ENCODE results near the gene HNRNPF.
"Not testable (repeated sequence)": the region's sequence is repeated elsewhere in the genome, so short reads cannot be mapped to it uniquely, and the experiment has no call there.

Gene HNRNPF, protein sequence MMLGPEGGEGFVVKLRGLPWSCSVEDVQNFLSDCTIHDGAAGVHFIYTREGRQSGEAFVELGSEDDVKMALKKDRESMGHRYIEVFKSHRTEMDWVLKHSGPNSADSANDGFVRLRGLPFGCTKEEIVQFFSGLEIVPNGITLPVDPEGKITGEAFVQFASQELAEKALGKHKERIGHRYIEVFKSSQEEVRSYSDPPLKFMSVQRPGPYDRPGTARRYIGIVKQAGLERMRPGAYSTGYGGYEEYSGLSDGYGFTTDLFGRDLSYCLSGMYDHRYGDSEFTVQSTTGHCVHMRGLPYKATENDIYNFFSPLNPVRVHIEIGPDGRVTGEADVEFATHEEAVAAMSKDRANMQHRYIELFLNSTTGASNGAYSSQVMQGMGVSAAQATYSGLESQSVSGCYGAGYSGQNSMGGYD
- total RNA-seq: 382 to 750 reads per million in 2 experiments

- peak; percentile 91 for DNase-seq (ENCODE audit: low read depth)
These were observed at the start of gene HNRNPF for GRCh38 chr10:43408710-43409384. TSS of gene HNRNPF (minus strand) at chr10:43409186. CDS start at chr10:43387884, 21,302 bp downstream.

DNA sequence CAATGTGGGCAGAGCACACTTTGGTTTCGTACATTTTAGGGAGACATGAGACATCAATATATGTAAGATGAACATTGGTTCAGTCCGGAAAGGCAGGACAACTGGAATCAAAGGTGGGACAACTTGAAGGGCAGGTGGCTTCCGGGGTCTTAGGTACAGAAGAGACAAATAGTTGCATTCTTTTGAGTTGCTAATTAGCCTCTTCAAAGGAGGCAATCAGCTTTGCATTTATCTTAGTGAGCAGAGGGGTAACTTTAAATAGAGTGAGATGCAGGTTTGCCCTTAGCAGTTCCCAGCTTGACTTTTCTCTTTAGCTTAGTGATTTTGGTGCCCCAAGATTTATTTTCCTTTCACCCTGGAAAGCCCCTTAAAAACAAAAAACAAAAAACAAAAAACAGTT lies 49.2 kb upstream of the HNRNPF start:
- no peak for DNase-seq (ENCODE audit: low read depth)

- DNase-seq (ENCODE audit: low read depth): not testable (repeated sequence)
These were observed 47.6 kb upstream of the HNRNPF start for GRCh38 chr10:43456561-43456960.

DNA sequence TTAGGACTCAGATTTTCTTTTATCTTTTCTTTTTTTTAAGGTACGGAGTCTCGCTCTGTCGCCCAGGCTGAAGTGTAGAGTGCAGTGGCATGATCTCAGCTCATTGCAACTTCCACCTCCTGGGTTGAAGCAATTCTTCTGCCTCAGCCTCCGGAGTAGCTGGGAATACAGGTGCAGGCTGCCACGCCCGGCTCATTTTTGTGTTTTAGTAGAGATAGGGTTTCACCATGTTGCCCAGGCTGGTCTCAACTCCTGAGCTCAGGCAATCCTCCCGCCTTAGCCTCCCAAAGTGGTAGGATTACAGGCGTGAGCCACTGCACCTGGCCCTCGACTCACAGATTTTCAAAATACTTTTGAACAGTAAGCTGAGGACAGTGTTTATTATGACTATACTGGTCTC lies 45.0 kb upstream of the HNRNPF start:
- not testable (repeated sequence) for DNase-seq (ENCODE audit: low read depth)

GRCh38 chr10:43453266-43453831 lies 44.4 kb upstream of the HNRNPF start:
- no peak for DNase-seq (ENCODE audit: low read depth)

- no peak for DNase-seq (ENCODE audit: low read depth)
These were observed 43.4 kb upstream of the HNRNPF start for GRCh38 chr10:43452356-43452914.

GRCh38 chr10:43448742-43449141 lies 39.8 kb upstream of the HNRNPF start:
- DNase-seq (ENCODE audit: low read depth): no peak

GRCh38 chr10:43446219-43447017 lies 37.4 kb upstream of the HNRNPF start:
- DNase-seq (ENCODE audit: low read depth): not testable (repeated sequence)

GRCh38 chr10:43444897-43445466 lies 36.0 kb upstream of the HNRNPF start:
- no peak for DNase-seq (ENCODE audit: low read depth)

DNA sequence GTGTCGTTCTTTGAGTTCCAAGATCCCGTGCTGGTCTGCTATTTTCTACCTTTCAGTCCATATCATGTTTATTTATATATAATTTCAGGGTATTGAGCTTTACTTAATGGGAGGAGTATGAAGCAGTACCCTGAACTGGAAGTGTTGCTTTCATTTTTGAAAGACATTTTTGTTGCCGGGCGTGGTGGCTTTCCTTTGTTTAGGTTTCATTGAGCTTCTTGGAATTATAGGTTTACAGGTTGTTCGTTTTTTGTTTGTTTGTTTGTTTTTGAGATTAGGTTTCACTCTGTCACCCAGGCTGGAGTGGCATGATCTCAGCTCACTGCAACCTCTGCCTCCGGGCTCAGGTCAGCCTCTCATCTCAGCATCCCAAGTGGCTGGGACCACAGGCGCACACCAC lies 35.3 kb upstream of the HNRNPF start:
- DNase-seq (ENCODE audit: low read depth): no peak

GRCh38 chr10:43440463-43441134 lies 31.6 kb upstream of the HNRNPF start:
- no peak for DNase-seq (ENCODE audit: low read depth)

- no peak for DNase-seq (ENCODE audit: low read depth)
These were observed 28.3 kb upstream of the HNRNPF start for GRCh38 chr10:43437141-43437870.

DNA sequence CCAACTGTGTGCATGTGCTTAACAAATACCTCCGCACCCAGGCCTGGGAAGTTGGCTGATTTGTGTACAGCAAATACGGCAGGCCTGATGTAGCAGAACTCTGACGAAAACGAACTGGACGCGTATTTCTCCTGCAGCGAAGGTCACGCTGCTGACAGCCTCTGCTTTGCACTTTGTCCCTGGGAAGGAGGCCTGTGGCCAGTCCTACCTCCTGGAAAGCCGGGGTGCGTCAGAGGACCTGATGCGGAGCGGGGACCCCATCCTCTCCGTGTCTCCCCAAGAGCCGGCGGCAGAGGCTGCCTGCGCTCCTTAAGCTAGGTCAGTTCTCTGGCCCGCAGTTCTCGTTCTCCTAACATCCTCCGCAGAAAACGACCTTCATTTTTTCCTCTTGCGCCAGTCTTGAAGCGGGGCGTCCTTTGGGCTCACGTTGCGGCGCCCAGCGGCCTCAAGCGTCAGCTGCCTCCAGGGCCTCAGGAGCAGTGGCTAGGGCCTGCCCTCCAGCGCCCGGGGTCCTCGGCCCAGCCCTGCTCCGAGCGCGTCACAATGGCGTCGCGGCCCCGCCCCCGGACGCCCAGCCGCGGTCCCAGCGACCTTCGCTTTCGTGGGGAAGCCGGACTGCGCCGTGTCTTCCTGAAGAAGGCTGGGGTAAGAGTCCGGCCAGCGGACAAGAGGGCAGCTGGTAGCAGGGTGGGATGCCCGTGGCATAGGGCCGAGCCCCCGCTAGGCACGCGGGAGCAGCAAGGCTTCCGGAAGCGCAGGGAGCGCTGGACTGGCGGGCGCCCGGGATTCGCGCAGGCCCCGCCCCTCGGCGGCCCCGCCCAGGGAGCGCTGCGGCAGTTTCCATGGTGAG lies 27.5 kb upstream of the HNRNPF start, which contains the start of gene ZNF487:
TSS of gene ZNF487 (plus strand) at position 821 of the 850 bp plus-strand sequence. CDS start 38,703 bp downstream, outside the sequence.
- DNase-seq (ENCODE audit: low read depth): peak; percentile 86

- no peak for DNase-seq (ENCODE audit: low read depth)
These were observed 22.1 kb upstream of the HNRNPF start for GRCh38 chr10:43430926-43431663.

- DNase-seq (ENCODE audit: low read depth): no peak
These were observed 18.3 kb upstream of the HNRNPF start for GRCh38 chr10:43427166-43427825.

GRCh38 chr10:43426476-43426875 lies 17.5 kb upstream of the HNRNPF start:
- not testable (repeated sequence) for DNase-seq (ENCODE audit: low read depth)

GRCh38 chr10:43424416-43424815 lies 15.4 kb upstream of the HNRNPF start:
- no peak for DNase-seq (ENCODE audit: low read depth)

DNA sequence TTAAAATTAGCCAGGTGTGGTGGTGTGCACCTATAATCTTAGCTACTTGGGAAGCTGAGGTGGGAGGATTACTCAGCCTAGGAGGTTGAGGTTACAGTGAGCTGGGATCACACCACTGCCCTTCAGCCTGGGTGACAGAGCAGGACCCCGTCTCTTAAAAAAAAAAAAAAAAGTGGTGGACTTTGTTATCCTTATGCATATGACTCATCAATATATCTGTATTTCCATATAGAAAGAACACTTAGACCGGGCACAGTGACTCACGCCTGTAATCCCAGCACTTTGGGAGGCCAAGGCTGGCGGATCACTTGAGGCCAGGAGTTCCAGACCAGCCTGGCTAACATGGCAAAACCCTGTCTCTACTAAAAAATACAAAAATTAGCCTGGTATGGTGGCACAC lies 13.0 kb upstream of the HNRNPF start:
- DNase-seq (ENCODE audit: low read depth): not testable (repeated sequence)
